Gastroesophageal sphincter (tissue), 4 donors: Measurements from ENCODE around the gene VIPR2. TPM values are rescaled to one million over a fixed set of nuclear protein-coding genes. Genes with fewer than 3 reads are reported as not detected.

Source experiments
- ATAC-seq: fragments of 150-250 bp; one replicate; pipeline ENCODE4 v1.9.1; 2016; ENCODE audit warnings: mild to moderate bottlenecking, moderate library complexity
- H3K27ac ChIP-seq, 4 donors: fragments of 200-600 bp; sonication (generic) in 3 of 4; 1 replicate in 3 of 4; 2 replicates in 1 of 4; pipeline ENCODE4 v1.5.1; 2016 to 2019
- H3K27me3 ChIP-seq: fragments of 200-600 bp; sonication (generic); one replicate; pipeline ENCODE4 v1.5.1; 2019
- H3K36me3 ChIP-seq, 2 donors: fragments of 200-600 bp; sonication (generic); one replicate each; pipeline ENCODE4 v1.5.1; 2019; ENCODE audit warnings: control low read depth in 1 of 2
- H3K4me1 ChIP-seq, 3 donors: fragments of 200-600 bp; sonication (generic); 1 replicate in 2 of 3; 2 replicates in 1 of 3; pipeline ENCODE4 v1.5.1; 2016 to 2019; ENCODE audit warnings: control low read depth in 2 of 3
- H3K4me3 ChIP-seq, 2 donors: fragments of 200-600 bp; sonication (generic); one replicate each; pipeline ENCODE4 v1.5.1; 2019; ENCODE audit warnings: mild to moderate bottlenecking in 1 of 2, moderate library complexity in 1 of 2
- H3K9me3 ChIP-seq, 3 donors: fragments of 200-600 bp; sonication (generic); one replicate each; pipeline ENCODE4 v1.5.1; 2017 to 2019; ENCODE audit warnings: control low read depth in 2 of 3
- EP300 ChIP-seq: sonication (generic); formaldehyde crosslinking; IDR thresholded peaks from one replicate; pipeline ENCODE4 v1.6.1; 2017; ENCODE audit warnings: antibody characterized with exemption, mild to moderate bottlenecking
- POLR2A ChIP-seq, 2 donors: fragments of 450-650 bp; IDR thresholded peaks; one replicate each; pipeline ENCODE4 v1.6.1; 2017; ENCODE audit warnings: antibody characterized with exemption in 2 of 2, mild to moderate bottlenecking in 2 of 2, moderate library complexity in 1 of 2
- POLR2AphosphoS5 ChIP-seq: sonication (generic); formaldehyde crosslinking; IDR thresholded peaks from one replicate; pipeline ENCODE4 v1.6.1; 2017; ENCODE audit warnings: antibody characterized with exemption
- whole genome bisulfite sequencing, 2 donors: methylation state at CpG; one replicate each; pipeline ENCODE4 v1.1.5; 2018; ENCODE audit warnings: low coverage in 1 of 2; 5-methylcytosine and 5-hydroxymethylcytosine counted together
- total RNA-seq, 4 donors: library from RNA; depleted of rRNA; stranded (reverse); fragments of >200 nt; gene quantifications; one replicate each; pipeline ENCODE4 v1.1.0, GENCODE V29; 2016
- TF ChIP-seq, protein P1 (sequence below), 4 experiments: fragments of 200-600 bp in 2 of 4; fragments of 450-650 bp in 2 of 4; sonication (generic) in 1 of 4; IDR thresholded peaks; one replicate each; pipeline ENCODE4 v1.5.1; 2017 to 2019; ENCODE audit warnings: antibody characterized with exemption in 4 of 4, mild to moderate bottlenecking in 2 of 4, moderate library complexity in 2 of 4

VIPR2 gene
- total RNA-seq, 4 donors from 2014 or later, result 13.3 to 52.5 (median 27.4) TPM

DNA sequence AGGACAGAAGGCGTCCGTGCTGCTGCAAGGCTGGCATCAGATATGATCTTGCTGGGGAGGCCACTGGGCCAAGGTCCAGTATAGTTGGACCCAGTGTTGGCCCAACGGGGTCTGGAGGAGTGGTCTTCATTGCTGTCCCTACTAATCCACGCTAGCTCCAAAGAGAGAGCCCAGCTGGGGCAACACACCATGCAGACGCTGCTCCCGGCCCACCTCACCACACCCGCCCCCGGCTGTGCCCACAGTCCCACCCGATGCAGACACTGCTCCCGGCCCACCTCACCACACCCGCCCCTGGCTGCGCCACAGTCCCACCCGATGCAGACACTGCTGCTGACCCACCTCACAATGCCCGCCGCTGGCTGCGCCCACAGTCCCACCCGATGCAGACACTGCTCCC lies 121.5 kb downstream of the VIPR2 start:
- no peak overlapping the region for H3K27ac ChIP-seq
- no peak for ATAC-seq

DNA sequence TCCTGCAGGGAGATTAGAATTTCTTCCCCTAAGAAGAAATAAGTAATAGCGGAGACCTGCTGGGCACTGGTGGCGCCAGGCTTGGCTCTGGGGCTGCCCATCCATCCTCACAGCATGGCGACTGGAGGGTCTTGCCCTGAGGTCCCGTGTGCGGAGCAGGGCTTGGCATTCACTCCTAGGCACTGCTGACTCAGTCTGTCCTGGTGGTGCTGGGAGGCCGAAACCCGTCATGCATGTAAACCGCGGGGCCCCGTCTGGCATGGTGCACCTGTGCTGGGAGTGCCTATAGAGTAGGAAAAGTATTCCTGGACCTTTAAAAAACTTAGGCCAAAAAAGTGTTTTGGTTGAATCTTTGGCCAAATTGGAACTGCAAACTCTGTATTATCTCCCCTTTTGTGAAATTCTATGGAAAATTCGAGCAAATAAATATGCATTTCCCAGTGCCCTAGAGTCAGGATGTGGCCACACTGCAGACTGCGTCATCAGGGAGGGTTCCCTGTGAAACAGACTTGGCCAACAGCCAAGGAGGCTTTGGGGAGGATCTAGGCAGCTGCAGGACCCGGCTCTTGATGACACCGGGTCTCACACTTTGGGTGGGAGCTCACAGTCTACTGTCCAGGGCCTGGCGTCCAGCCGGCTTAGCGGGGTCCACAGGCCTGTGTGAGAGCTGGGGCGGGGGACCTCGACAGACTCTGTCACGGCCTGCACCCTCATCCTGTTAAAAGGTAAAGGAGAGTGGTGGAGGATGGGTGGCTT lies 122.3 kb downstream of the VIPR2 start:
- H3K4me1 ChIP-seq, result peaks cover 0 to 25% (median 2%) of the 10 kb centered on the region in 3 donors
- no peaks in the 10 kb centered on the region for H3K9me3 ChIP-seq
- no peaks in the 10 kb centered on the region for H3K27me3 ChIP-seq
- no peaks in the 10 kb centered on the region for H3K36me3 ChIP-seq
- TF ChIP-seq POLR2A (IDR thresholded peaks at IDR 0.05) (no peak), POLR2AphosphoS5 (no peak), EP300 (no peak)
- TF ChIP-seq, protein P1, sequence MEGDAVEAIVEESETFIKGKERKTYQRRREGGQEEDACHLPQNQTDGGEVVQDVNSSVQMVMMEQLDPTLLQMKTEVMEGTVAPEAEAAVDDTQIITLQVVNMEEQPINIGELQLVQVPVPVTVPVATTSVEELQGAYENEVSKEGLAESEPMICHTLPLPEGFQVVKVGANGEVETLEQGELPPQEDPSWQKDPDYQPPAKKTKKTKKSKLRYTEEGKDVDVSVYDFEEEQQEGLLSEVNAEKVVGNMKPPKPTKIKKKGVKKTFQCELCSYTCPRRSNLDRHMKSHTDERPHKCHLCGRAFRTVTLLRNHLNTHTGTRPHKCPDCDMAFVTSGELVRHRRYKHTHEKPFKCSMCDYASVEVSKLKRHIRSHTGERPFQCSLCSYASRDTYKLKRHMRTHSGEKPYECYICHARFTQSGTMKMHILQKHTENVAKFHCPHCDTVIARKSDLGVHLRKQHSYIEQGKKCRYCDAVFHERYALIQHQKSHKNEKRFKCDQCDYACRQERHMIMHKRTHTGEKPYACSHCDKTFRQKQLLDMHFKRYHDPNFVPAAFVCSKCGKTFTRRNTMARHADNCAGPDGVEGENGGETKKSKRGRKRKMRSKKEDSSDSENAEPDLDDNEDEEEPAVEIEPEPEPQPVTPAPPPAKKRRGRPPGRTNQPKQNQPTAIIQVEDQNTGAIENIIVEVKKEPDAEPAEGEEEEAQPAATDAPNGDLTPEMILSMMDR (IDR thresholded peaks at IDR 0.05), result no peak
- no peak for ATAC-seq
- no peak overlapping the region for H3K4me3 ChIP-seq
- H3K27ac ChIP-seq, result no peak overlapping the region
- WGBS, 2 donors, result 85 to 86% methylated on average over 6 to 7 of the region's 20 CpGs

More for the DNA sequence above, 121.5 kb downstream of the VIPR2 start:
- no peaks in the 10 kb centered on the region for H3K36me3 ChIP-seq
- no peaks in the 10 kb centered on the region for H3K27me3 ChIP-seq
- H3K4me3 ChIP-seq, result no peak overlapping the region
- peaks cover 0 to 25% (median 3%) of the 10 kb centered on the region in 3 donors for H3K4me1 ChIP-seq
- no peaks in the 10 kb centered on the region for H3K9me3 ChIP-seq
- no peak for TF ChIP-seq EP300
- TF ChIP-seq POLR2A (IDR thresholded peaks at IDR 0.05), result no peak
- TF ChIP-seq, protein P1 (IDR thresholded peaks at IDR 0.05), result no peak
- TF ChIP-seq POLR2AphosphoS5, result no peak
- WGBS, 2 donors, result 93% methylated on average over 3 of the region's 17 CpGs; no CpG with 5 or more reads in 1 of the 2 donors

GRCh38 chr7:159020987-159021386 lies 123.7 kb downstream of the VIPR2 start:
- WGBS, 2 donors, result 80% methylated on average over 2 of the region's 6 CpGs; no CpG with 5 or more reads in 1 of the 2 donors
- ATAC-seq, result no peak

DNA sequence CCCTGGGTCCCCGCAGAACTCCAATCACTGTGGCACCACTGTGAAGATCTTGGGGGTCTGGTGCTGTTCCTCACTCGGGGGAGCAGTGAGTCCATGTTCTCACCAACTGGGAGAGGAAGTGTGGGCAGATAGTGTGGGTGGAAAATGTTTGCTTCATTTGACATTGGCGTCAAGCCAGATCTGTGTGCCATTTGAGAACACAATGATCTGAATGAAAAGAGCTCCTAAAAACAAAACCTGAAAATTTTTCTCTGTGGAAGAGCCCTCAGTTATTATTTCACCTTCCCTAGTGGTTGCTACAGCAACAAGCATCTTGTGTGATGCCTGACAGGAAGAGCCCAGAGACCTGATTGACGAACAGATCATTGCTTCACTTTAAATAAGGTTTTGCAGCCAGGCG lies 125.6 kb downstream of the VIPR2 start:
- H3K27ac ChIP-seq, result peak overlapping the region in 1 of 4 donors; percentile 4
- H3K36me3 ChIP-seq, result no peaks in the 10 kb centered on the region
- H3K4me3 ChIP-seq, result no peak overlapping the region
- H3K9me3 ChIP-seq, result no peaks in the 10 kb centered on the region
- 60 to 90% methylated on average over 1 to 2 of the region's 5 CpGs for WGBS, 2 donors
- ATAC-seq, result no peak
- H3K27me3 ChIP-seq, result no peaks in the 10 kb centered on the region
- H3K4me1 ChIP-seq, result peaks cover 0 to 35% (median 13%) of the 10 kb centered on the region in 3 donors
- TF ChIP-seq POLR2A (IDR thresholded peaks at IDR 0.05) (no peak), EP300 (no peak), POLR2AphosphoS5 (peak; percentile 55)

More at GRCh38 chr7:159020987-159021386, 123.7 kb downstream of the VIPR2 start:
- Histone ChIP-seq H3K36me3 (no peaks in the 10 kb centered on the region), H3K4me1 (peaks cover 0 to 16% (median 0%) of the 10 kb centered on the region in 3 donors), H3K4me3 (no peak overlapping the region), H3K9me3 (no peaks in the 10 kb centered on the region), H3K27me3 (no peaks in the 10 kb centered on the region), H3K27ac (no peak overlapping the region)
- TF ChIP-seq, protein P1 (IDR thresholded peaks at IDR 0.05), result no peak
- no peak for TF ChIP-seq POLR2AphosphoS5
- TF ChIP-seq EP300, result no peak
- TF ChIP-seq POLR2A (IDR thresholded peaks at IDR 0.05), result no peak

GRCh38 chr7:159017741-159018140 lies 126.9 kb downstream of the VIPR2 start:
- Histone ChIP-seq H3K36me3 (no peaks in the 10 kb centered on the region), H3K4me1 (peaks cover 0 to 48% (median 16%) of the 10 kb centered on the region in 3 donors), H3K9me3 (no peaks in the 10 kb centered on the region), H3K4me3 (no peak overlapping the region), H3K27ac (no peak overlapping the region), H3K27me3 (no peaks in the 10 kb centered on the region)
- WGBS, 2 donors, result 79 to 88% methylated on average over 3 of the region's 3 CpGs
- TF ChIP-seq EP300 (no peak), POLR2AphosphoS5 (no peak), POLR2A (IDR thresholded peaks at IDR 0.05) (no peak)
- TF ChIP-seq, protein P1 (IDR thresholded peaks at IDR 0.05), result no peak
- ATAC-seq, result no peak
